Measurements from ENCODE around the gene VCP. TPM values are rescaled to one million over a fixed set of nuclear protein-coding genes. Genes with fewer than 3 reads are reported as not detected.
A peak's percentile ranks its signal among the peaks of the same experiment; 100 is the strongest.
"Not testable (repeated sequence)": the region's sequence is repeated elsewhere in the genome, so short reads cannot be mapped to it uniquely, and the experiment has no call there.

VCP gene
- total RNA-seq, 2 donors from 2014 or later = 150 to 157 TPM

DNA sequence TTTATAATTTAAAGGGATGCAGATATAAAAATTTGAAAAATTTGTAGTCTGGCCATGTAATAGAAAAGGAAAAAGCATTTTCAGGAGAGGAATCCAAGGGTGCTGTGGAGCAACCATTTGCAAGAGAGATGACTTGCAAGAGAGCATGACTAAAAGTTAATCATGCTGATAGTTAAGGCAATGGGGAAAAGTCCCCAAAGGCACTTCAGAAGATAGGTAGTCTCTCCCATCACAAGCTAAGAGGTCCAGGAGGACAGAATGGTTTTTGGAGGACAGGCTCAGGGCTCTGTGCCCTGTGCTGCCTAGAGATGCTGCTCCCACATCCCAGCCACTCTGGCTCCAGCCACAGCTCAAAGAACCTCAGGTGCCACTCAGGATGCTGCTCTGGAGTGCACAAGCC, 44.1 kb downstream of the VCP start:
- H3K27ac ChIP-seq = no peak overlapping the region
- no peaks in the 10 kb centered on the region for H3K27me3 ChIP-seq
- H3K9me3 ChIP-seq = no peaks in the 10 kb centered on the region
- no peak overlapping the region for H3K4me3 ChIP-seq
- TF ChIP-seq, protein P1, sequence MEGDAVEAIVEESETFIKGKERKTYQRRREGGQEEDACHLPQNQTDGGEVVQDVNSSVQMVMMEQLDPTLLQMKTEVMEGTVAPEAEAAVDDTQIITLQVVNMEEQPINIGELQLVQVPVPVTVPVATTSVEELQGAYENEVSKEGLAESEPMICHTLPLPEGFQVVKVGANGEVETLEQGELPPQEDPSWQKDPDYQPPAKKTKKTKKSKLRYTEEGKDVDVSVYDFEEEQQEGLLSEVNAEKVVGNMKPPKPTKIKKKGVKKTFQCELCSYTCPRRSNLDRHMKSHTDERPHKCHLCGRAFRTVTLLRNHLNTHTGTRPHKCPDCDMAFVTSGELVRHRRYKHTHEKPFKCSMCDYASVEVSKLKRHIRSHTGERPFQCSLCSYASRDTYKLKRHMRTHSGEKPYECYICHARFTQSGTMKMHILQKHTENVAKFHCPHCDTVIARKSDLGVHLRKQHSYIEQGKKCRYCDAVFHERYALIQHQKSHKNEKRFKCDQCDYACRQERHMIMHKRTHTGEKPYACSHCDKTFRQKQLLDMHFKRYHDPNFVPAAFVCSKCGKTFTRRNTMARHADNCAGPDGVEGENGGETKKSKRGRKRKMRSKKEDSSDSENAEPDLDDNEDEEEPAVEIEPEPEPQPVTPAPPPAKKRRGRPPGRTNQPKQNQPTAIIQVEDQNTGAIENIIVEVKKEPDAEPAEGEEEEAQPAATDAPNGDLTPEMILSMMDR (IDR thresholded peaks at IDR 0.05) = no peak
- H3K4me1 ChIP-seq = peaks cover 0 to 13% of the 10 kb centered on the region in 2 donors
- no peak for DNase-seq (ENCODE audit: low spot score)
- H3K36me3 ChIP-seq = peaks cover 5% of the 10 kb centered on the region

DNA sequence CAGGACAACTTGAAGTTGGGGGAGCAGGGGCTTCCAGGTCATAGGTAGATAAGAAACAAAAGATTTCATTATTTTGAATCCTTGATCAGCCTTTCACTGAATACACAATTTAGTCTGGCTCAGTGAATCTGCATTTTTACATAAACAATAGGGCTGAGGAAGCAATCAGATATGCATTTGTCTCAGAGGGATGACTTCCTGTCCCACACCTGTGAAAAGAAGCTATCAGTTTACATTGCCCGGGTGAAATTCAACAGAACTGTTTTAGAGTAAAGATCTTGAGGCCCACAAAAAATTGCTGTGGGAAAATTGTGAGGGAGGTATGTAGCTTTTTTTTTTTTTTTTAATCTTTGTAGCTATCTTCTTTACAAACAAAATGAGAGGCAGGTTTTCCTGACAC, 44.6 kb downstream of the VCP start:
- no peaks in the 10 kb centered on the region for H3K27me3 ChIP-seq
- peaks cover 0 to 13% of the 10 kb centered on the region in 2 donors for H3K4me1 ChIP-seq
- no peak for DNase-seq (ENCODE audit: low spot score)
- no peak overlapping the region for H3K27ac ChIP-seq
- H3K9me3 ChIP-seq = no peaks in the 10 kb centered on the region
- TF ChIP-seq, protein P1 (IDR thresholded peaks at IDR 0.05) = no peak
- peaks cover 5% of the 10 kb centered on the region for H3K36me3 ChIP-seq
- no peak overlapping the region for H3K4me3 ChIP-seq

DNA sequence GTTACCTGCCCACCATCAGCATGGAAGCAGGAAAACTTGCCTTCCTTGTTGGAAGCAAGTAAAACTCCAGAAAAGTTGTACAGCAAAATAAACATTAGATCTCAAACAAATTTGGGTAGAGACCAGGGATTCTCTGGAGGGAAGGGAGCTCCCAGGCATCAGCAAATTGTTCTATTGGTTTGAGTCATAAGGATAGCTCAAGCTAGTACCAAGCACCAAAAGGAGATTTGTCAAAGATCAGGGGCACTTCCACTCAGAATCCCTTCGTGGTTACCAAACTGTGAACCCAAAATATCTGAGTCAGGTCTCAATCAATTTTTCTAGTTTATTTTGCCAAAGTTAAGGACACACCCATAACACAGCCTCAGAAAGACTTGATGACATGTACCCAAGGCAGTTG, 45.1 kb downstream of the VCP start:
- peaks cover 2% of the 10 kb centered on the region for H3K36me3 ChIP-seq
- TF ChIP-seq, protein P1 (IDR thresholded peaks at IDR 0.05) = no peak
- no peak overlapping the region for H3K4me3 ChIP-seq
- no peaks in the 10 kb centered on the region for H3K27me3 ChIP-seq
- peaks cover 0 to 13% of the 10 kb centered on the region in 2 donors for H3K4me1 ChIP-seq
- no peak for DNase-seq (ENCODE audit: low spot score)
- H3K27ac ChIP-seq = peak overlapping the region in 1 of 2 donors; percentile 65
- H3K9me3 ChIP-seq = no peaks in the 10 kb centered on the region

DNA sequence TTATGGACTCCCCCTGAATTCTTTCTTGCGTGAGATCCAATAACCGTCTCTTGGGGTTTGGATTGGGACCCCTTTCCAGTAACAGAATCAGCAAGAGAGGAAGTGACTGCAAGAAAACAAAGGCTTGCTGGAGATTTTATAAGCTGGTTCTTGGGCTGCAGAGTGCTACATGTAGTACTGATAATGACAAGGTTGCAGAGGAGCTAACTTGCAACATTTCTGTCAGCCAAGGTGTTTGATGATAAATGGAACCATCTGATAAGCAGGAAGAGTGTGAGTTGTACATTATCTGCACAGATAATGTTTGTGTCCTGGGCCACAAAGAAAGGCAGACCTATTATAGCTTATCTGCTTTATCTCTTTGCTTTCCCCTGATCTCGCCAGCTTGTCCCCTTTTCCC, 45.8 kb downstream of the VCP start:
- H3K4me1 ChIP-seq = peaks cover 0 to 13% of the 10 kb centered on the region in 2 donors
- H3K27ac ChIP-seq = peak overlapping the region; percentile 12 to 65
- TF ChIP-seq, protein P1 (IDR thresholded peaks at IDR 0.05) = no peak
- DNase-seq (ENCODE audit: low spot score) = no peak
- no peaks in the 10 kb centered on the region for H3K9me3 ChIP-seq
- H3K36me3 ChIP-seq = peaks cover 9% of the 10 kb centered on the region
- no peak overlapping the region for H3K4me3 ChIP-seq
- H3K27me3 ChIP-seq = no peaks in the 10 kb centered on the region

DNA sequence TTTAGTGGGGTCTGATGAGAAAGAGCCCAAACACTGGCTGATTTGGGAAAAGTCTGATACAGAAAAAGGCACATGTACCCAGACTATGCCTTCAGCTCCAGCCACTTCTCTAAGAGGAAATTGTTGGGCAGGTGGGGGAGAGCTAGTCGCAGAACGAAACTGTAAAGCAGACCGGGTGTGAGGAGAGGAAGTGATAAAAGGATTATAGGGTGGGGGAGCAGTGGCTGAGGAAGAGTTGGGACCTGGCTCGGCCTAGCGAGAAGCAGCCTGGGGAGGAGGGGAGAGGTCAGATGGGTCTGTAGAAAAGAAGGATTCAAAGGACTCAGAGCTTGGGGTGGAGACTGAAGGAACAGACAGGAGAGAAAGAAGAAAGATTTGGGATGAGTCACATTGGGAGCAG, 49.0 kb downstream of the VCP start:
- H3K27ac ChIP-seq; H3K4me3 ChIP-seq; H3K9me3 ChIP-seq; H3K27me3 ChIP-seq; DNase-seq (ENCODE audit: low spot score): not testable (repeated sequence)
- Histone ChIP-seq H3K36me3 (peaks cover 12% of the 10 kb centered on the region), H3K4me1 (peaks cover 0 to 13% of the 10 kb centered on the region in 2 donors)

DNA sequence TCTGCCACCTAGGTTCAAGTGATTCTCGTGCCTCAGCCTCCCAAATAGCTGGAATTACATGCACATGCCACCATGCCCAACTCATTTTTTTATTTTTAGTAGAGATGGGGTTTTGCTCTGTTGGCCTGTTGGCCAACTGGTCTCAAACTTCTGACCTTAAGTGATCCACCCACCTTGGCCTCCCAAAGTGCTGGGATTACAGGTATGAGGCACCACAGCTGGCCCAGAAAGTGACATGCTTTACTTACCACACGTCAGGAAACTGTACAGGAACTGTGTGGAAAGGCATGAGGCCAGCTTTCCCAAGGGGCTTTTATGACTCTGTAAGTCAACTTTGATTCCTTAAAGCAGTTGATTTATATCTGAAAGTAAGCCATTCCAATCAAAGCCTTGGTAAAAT, 57.9 kb downstream of the VCP start:
- TF ChIP-seq, protein P1 (IDR thresholded peaks at IDR 0.05) = no peak
- Histone ChIP-seq H3K4me3 (no peak overlapping the region), H3K4me1 (no peaks in the 10 kb centered on the region), H3K27ac (no peak overlapping the region), H3K36me3 (peaks cover 44% of the 10 kb centered on the region), H3K9me3 (peaks cover 0 to 17% of the 10 kb centered on the region in 2 donors), H3K27me3 (no peaks in the 10 kb centered on the region)
- peak; percentile 4 for DNase-seq (ENCODE audit: low spot score)
